ENCODE data around the gene CAB39.

DNA sequence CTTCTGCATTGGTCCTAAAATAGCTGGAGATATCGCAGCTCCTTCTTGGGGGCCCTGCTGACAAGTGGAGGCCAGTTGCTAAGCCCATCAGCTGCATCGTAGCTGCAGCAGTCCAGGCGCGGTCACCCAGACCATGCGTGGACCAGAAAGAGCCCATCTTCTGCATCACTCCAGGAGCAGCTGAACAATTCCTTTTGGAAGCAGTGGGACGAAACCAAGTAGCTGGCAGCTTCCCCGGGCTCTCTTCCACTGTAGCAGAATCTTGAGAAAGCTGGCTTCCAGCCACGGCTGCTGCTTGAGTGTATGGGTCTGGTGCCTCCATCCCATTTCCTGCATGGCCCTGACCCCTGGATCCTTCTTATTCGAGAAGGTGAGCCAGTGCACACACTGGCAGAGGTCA is 22.2 kb upstream of the CAB39 start:
- TF ChIP-seq CTCF (conservative IDR thresholded peaks at IDR 0.05; ENCODE audit: low read depth in 2 of 2) (no peak), REST (IDR thresholded peaks at IDR 0.05; ENCODE audit: unreplicated experiment) (no peak), EZH2 (IDR thresholded peaks at IDR 0.05; ENCODE audit: low read depth, unreplicated experiment) (no peak), POLR2AphosphoS5 (IDR thresholded peaks at IDR 0.05; ENCODE audit: low read depth) (no peak), JUNB (IDR thresholded peaks at IDR 0.05; ENCODE audit: unreplicated experiment) (no peak), EZH2phosphoT487 (IDR thresholded peaks at IDR 0.05; ENCODE audit: unreplicated experiment) (no peak)
